ENCODE data around the gene SLC17A1. TPM values are rescaled to one million over a fixed set of nuclear protein-coding genes. Genes with fewer than 3 reads are reported as not detected.

The SLC17A1 gene
- total RNA-seq, 1 experiment from 2014 or later, result not detected

- peaks cover 4% of the 10 kb centered on the region; the same call in 1 of the 2 replicates for H3K36me3 Mint-ChIP-seq
- DNase-seq (ENCODE audit: low spot score) (no peak), ATAC-seq (no peak)
- no peaks in the 10 kb centered on the region for H3K27me3 Mint-ChIP-seq (ENCODE audit: low read depth)
- H3K9me3 Mint-ChIP-seq, result peaks cover 10% of the 10 kb centered on the region
- ChIA-PET POLR2A (no interaction called here), CTCF (interaction anchor here (0.9 kb wide), 1 partner anchor 28 kb away, joined by 3 read pairs; no protein-coding TSS in a partner anchor)
- no peak overlapping the region for H3K27ac Mint-ChIP-seq
- no peaks in the 10 kb centered on the region for H3K4me1 Mint-ChIP-seq
- no peak overlapping the region for H3K4me3 Mint-ChIP-seq
- no peak for TF ChIP-seq ZNF671 (CRISPR knock-in tag; IDR thresholded peaks at IDR 0.05)
- no peak for TF ChIP-seq TEAD4 (CRISPR knock-in tag; IDR thresholded peaks at IDR 0.05)
- TF ChIP-seq MLX (CRISPR knock-in tag; IDR thresholded peaks at IDR 0.05), result no peak
- TF ChIP-seq ATF1 (CRISPR knock-in tag; IDR thresholded peaks at IDR 0.05), result no peak
- TF ChIP-seq ZNF317 (CRISPR knock-in tag; IDR thresholded peaks at IDR 0.05; ENCODE audit: borderline replicate concordance, low read depth), result no peak
Observed at GRCh38 chr6:25745836-25746235, 86.0 kb downstream of the SLC17A1 start.

GRCh38 chr6:25743868-25744267 lies 88.0 kb downstream of the SLC17A1 start:
- no peak overlapping the region for H3K27ac Mint-ChIP-seq
- H3K27me3 Mint-ChIP-seq (ENCODE audit: low read depth), result no peaks in the 10 kb centered on the region
- peaks cover 4% of the 10 kb centered on the region; the same call in 1 of the 2 replicates for H3K36me3 Mint-ChIP-seq
- ChIA-PET CTCF (no interaction called here), POLR2A (no interaction called here)
- DNase-seq (ENCODE audit: low spot score) (no peak), ATAC-seq (no peak)
- H3K9me3 Mint-ChIP-seq, result peaks cover 17% of the 10 kb centered on the region
- no peaks in the 10 kb centered on the region for H3K4me1 Mint-ChIP-seq
- TF ChIP-seq NFYB (CRISPR knock-in tag; conservative IDR thresholded peaks at IDR 0.05; ENCODE audit: low read depth) (no peak), ERG (CRISPR knock-in tag; IDR thresholded peaks at IDR 0.05) (no peak)
- no peak overlapping the region for H3K4me3 Mint-ChIP-seq

GRCh38 chr6:25735261-25735660 lies 96.6 kb downstream of the SLC17A1 start:
- CTCF ChIA-PET, result no interaction called here
- POLR2A ChIA-PET, result no interaction called here
- Mint-ChIP-seq H3K9me3 (peaks cover 37% of the 10 kb centered on the region), H3K27ac (no peak overlapping the region), H3K36me3 (peaks cover 21% of the 10 kb centered on the region), H3K4me1 (peaks cover 8% of the 10 kb centered on the region; the same call in 1 of the 2 replicates), H3K4me3 (no peak overlapping the region), H3K27me3 (ENCODE audit: low read depth) (no peaks in the 10 kb centered on the region)
- no peak for DNase-seq (ENCODE audit: low spot score)
- no peak for ATAC-seq
- TF ChIP-seq TEAD4 (CRISPR knock-in tag; IDR thresholded peaks at IDR 0.05), result no peak
- no peak for TF ChIP-seq ATF6 (CRISPR knock-in tag; IDR thresholded peaks at IDR 0.05)
- no peak for TF ChIP-seq USF2 (CRISPR knock-in tag; IDR thresholded peaks at IDR 0.05)
- no peak for TF ChIP-seq ZNF396 (CRISPR knock-in tag; IDR thresholded peaks at IDR 0.05; ENCODE audit: borderline replicate concordance)
- TF ChIP-seq KAT7 (CRISPR knock-in tag; IDR thresholded peaks at IDR 0.05; ENCODE audit: borderline replicate concordance), result no peak
- no peak for TF ChIP-seq NR1H2 (CRISPR knock-in tag; IDR thresholded peaks at IDR 0.05)
- no peak for TF ChIP-seq ZMAT4 (CRISPR knock-in tag; IDR thresholded peaks at IDR 0.05)
- TF ChIP-seq ZNF232 (CRISPR knock-in tag; IDR thresholded peaks at IDR 0.05), result no peak
- no peak for TF ChIP-seq ZNF416 (CRISPR knock-in tag; IDR thresholded peaks at IDR 0.05)
- TF ChIP-seq ZNF263 (CRISPR knock-in tag; IDR thresholded peaks at IDR 0.05; ENCODE audit: low read depth), result no peak
- TF ChIP-seq E2F4 (CRISPR knock-in tag; IDR thresholded peaks at IDR 0.05; ENCODE audit: borderline replicate concordance, low read depth), result no peak
- no peak for TF ChIP-seq ARID4B (CRISPR knock-in tag; IDR thresholded peaks at IDR 0.05; ENCODE audit: borderline replicate concordance)
- no peak for TF ChIP-seq FOXP1 (CRISPR knock-in tag; IDR thresholded peaks at IDR 0.05; ENCODE audit: borderline replicate concordance)
- no peak for TF ChIP-seq ZNF512 (CRISPR knock-in tag; IDR thresholded peaks at IDR 0.05; ENCODE audit: borderline replicate concordance)
